ENCODE data around the gene TECTA. TPM values are rescaled to one million over a fixed set of nuclear protein-coding genes. Genes with fewer than 3 reads are reported as not detected.
A peak's percentile ranks its signal among the peaks of the same experiment; 100 is the strongest.

TECTA gene
- total RNA-seq, 1 experiment from 2014 or later, result 0.17 TPM

DNA sequence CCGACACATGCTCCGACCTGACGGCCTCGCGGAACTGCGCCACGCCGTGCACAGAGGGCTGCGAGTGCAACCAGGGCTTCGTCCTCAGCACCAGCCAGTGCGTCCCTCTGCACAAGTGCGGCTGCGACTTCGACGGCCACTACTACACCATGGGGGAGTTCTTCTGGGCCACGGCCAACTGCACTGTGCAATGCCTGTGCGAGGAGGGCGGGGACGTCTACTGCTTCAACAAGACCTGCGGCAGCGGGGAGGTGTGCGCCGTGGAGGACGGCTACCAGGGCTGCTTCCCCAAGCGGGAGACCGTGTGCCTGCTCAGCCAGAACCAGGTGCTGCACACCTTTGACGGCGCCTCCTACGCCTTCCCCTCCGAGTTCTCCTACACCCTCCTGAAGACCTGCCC is 26.8 kb downstream of the TECTA start:
- no peak for DNase-seq (ENCODE audit: low read depth)

GRCh38 chr11:121129362-121130340 is 28.6 kb downstream of the TECTA start:
- no peak for DNase-seq (ENCODE audit: low read depth)

DNA sequence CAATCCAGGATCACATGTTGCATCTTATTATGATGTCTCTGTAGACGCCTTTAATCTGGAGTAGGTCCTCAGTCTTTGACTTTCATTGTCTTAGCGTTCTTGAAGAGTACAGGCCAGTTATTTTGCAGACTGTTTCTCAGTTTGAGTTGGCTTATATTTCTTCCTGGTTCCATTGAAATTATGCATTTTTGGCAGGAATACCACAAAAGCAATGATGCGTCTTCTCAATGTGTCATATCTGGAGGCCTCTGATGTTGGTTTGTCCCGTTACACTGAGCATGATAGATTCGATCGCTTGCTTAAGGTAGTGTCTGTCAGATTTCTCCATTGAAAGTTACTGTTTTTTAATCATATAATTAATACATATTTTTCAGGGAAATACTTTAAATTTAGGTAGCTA is 30.6 kb downstream of the TECTA start:
- no peak for DNase-seq (ENCODE audit: low read depth)

GRCh38 chr11:121132211-121132976 is 31.4 kb downstream of the TECTA start:
- DNase-seq (ENCODE audit: low read depth), result no peak

DNA sequence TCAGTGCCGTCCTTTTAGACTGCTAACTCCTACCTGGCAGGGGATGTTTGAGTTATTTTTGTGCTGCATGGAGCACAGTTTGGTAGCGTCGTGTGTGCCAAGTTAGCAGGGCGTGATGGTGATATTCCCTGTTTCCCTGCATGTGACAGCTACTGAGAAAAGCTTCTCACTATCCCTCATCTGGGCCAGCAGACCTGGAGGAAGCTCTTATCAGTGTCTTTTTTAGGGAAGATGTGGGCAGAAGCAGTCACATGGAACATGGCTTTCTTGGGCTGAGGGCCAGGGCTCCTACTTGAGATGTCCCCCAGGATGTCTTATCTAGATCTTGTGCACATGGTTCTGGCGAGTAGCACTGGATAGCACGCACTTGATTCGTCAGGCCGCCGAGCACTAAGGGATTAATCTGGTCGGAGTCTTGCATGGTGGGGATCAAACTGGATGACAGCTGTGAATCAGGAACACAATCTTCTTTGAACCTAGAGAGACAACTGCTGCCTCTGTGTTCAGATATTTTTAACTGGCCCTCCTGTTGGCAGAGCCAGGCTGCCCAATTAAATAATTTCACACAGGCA is 33.8 kb downstream of the TECTA start:
- DNase-seq (ENCODE audit: low read depth), result peak; percentile 27

- no peak for DNase-seq (ENCODE audit: low read depth)
Measured at GRCh38 chr11:121137005-121137404, 36.0 kb downstream of the TECTA start.

DNA sequence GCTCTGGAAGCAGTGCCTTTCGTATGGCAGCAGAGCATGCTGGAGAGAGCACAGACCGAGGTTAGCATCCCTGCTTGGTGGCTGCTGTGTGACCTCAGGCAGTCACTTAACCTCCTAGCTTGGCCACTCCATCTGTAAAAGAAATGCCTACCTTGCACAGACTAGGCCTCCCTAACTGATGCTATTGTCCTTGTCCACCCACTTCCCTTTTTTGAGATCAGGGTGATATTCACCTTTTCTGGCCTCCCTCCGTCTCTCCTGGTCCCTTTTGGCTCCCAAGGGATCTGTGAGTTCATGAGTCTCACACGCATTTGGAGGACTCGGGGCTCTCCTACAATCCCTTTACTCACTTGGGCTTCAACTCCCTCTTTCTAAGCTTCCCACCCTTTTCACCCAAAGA is 37.2 kb downstream of the TECTA start:
- no peak for DNase-seq (ENCODE audit: low read depth)

- no peak for DNase-seq (ENCODE audit: low read depth)
Measured at GRCh38 chr11:121140369-121140768, 39.3 kb downstream of the TECTA start.

GRCh38 chr11:121141066-121141465 is 40.0 kb downstream of the TECTA start:
- DNase-seq (ENCODE audit: low read depth), result no peak

- no peak for DNase-seq (ENCODE audit: low read depth)
Measured at GRCh38 chr11:121143921-121144320, 42.9 kb downstream of the TECTA start.

DNA sequence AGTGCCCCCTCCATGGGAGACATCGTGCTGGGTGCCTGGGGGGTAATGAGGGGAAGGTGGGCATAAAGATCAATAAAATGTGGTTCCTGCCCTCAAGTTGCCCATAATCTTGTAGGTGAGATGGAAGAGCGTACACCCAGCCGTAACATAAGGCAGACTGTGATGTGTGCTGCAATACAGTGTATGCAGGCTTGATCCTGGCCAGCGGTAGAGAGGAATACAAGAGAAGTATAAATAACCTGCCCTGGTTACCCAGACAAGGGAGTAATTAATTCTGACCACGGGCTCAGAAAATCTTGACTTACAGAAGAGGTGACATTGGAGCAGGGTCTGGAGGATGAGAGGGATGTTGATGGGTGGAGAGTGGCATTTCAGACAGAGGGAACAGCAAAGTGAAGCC is 43.7 kb downstream of the TECTA start:
- DNase-seq (ENCODE audit: low read depth), result no peak

- DNase-seq (ENCODE audit: low read depth), result no peak
Measured at GRCh38 chr11:121145826-121146225, 44.8 kb downstream of the TECTA start.

GRCh38 chr11:121149116-121149515 is 48.1 kb downstream of the TECTA start:
- DNase-seq (ENCODE audit: low read depth), result no peak

DNA sequence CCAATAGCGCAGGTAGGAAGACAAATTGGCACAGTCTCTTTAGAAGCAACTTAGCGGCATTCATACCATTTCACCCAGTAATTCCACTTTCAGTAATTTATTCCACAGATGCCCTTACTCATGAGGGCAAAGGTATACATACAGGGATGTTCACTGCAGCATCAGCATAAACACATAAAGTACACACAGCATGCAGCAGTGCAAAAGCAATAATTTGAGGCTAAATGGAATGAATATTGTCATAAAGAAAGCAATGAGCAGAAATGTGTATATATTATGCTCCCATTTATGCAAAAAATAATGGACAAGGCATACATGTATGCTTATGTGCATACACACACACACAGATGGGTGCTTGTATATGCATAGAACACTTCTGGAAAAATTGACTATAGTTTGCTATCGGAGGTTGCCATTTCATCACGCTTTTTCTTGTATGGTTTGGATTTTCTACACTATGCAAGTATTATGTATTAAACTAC is 50.2 kb downstream of the TECTA start:
- no peak for DNase-seq (ENCODE audit: low read depth)

GRCh38 chr11:121152764-121153163 is 51.7 kb downstream of the TECTA start:
- DNase-seq (ENCODE audit: low read depth), result no peak

DNA sequence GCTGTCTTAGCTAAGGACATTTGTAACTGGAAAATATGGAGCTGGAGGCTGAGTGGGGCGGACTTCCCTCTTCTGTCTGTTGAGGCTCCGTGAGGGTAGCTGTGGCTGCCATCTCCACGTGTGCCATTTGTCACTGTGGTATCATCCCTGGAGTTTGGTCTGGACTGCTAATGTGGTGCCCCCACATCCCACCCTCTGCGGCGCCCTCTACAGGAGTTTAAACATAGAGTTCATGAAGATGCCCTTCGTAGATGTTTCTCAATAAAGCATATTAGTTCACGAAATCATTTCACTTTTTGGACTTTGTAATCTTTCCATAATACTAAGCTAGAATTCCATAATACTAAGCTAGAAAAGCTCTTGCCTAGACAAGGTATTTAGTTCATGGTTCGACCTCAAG is 52.4 kb downstream of the TECTA start:
- DNase-seq (ENCODE audit: low read depth), result no peak

- no peak for DNase-seq (ENCODE audit: low read depth)
Measured at GRCh38 chr11:121154486-121155314, 53.7 kb downstream of the TECTA start.

- no peak for DNase-seq (ENCODE audit: low read depth)
Measured at GRCh38 chr11:121157756-121158155, 56.7 kb downstream of the TECTA start.

DNA sequence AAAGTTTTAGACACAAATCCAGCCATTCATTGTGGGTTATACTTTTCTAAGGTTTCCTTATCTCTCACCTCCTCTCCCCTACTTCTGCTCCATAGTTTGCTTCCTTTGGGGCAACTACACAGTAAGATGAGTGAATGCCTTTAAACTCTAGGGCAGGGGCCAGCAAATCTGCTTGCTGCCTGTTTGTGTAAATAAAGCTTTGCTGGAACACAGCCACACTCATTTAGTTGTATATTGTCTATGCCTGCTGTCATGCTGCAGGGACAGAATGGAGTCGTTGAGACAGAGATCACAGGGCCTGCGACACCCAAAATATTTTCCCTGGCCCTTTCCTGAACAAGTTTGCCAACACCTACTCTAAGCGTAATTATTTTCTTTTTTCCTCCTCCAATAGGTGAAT is 58.7 kb downstream of the TECTA start:
- DNase-seq (ENCODE audit: low read depth), result no peak

DNA sequence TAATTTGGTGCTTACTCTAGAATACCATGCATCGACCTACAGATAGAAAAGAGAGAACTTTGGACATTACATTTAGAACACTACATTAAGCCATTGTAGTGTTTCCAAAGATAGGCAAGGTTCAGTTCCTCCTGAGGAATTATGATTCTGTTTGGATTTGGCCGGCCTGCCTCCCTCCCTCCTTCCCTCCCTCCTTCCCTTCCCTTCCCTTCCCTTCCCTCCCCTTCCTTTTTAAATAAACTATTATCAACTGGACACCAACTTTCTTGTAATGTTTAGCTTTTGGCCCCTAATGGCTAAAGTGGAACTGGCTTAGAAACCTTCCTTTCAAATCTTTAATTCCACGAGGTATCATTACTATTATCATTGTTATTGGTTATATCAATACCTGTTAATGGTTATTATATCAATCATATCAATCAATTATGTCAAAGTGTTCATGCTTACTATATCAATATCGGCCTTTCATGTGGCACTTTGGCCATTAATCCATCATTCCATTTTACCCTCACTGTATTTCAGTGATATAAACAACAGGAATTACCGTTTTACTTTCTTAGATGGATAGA is 60.4 kb downstream of the TECTA start:
- no peak for DNase-seq (ENCODE audit: low read depth)

- DNase-seq (ENCODE audit: low read depth), result peak; percentile 44
Measured at GRCh38 chr11:121163658-121164308, 62.7 kb downstream of the TECTA start.
